Choroid plexus epithelial cell (primary cell): ENCODE measurements around the gene RTL1.

ENCODE experiments used
- DNase-seq: peaks from one replicate; pipeline ENCODE4 v3.0.0-alpha.2; 2010; ENCODE audit warnings: low read depth
- H3K4me3 ChIP-seq: 2 replicates; pipeline ENCODE4 v1.5.1; 2011; ENCODE audit warnings: low read depth, mild to moderate bottlenecking, control low read depth, low read length, moderate library complexity
- CTCF ChIP-seq: conservative IDR thresholded peaks from 2 replicates; pipeline ENCODE4 v1.5.1; 2011; ENCODE audit warnings: low read depth, mild to moderate bottlenecking, control low read depth, inconsistent platforms, low read length, moderate library complexity

The RTL1 gene

DNA sequence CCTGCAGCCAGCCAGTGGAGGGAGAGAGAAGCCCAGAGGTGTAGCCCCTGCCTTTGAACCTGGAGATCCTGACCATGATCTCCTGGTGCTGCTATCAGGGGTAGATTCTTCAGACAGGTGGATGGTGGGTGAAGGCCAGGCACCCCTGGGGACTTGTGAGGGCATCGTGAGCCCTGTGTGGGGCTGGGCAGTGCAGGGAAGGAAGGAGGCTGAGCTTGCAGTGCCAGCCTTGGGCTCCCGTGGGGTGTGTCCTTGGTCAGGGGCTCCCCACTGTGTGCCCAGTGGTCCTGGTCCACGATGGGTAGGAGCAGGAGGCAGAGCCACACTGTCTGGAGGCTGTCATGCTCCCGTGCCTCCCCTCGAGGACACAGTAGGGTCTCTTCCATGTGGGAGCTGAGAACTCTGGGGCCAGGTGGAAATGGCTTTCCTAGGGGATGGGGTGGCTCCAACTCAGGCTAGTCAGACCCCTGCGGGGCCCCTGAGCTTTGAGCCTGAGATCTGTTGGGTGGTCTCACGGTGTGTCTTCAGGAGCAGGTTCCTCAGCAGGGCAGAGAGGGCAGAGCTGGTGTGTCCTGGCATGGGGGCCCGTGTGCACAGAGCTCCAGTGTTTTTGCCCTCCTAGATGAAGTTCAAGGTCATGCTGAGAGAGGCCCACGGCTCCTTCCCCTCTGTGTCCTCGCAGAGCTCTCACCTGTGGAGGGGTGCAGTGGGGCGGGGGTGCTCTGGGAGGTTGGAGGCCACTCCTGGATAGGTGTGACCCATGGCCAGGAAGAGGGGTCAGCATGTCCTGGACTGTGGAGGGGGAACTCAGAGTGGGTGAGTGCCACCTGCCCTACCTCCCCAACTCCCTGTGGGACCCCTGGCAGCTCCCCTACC lies 25.0 kb downstream of the RTL1 start:
- no peak for TF ChIP-seq CTCF
- no peak overlapping the region for H3K4me3 ChIP-seq
- DNase-seq: no peak

GRCh38 chr14:100875861-100876590 lies 27.5 kb downstream of the RTL1 start:
- no peak for TF ChIP-seq CTCF
- DNase-seq: no peak
- H3K4me3 ChIP-seq: no peak overlapping the region

GRCh38 chr14:100875126-100875525 lies 28.4 kb downstream of the RTL1 start:
- no peak for DNase-seq
- no peak for TF ChIP-seq CTCF
- H3K4me3 ChIP-seq: no peak overlapping the region

DNA sequence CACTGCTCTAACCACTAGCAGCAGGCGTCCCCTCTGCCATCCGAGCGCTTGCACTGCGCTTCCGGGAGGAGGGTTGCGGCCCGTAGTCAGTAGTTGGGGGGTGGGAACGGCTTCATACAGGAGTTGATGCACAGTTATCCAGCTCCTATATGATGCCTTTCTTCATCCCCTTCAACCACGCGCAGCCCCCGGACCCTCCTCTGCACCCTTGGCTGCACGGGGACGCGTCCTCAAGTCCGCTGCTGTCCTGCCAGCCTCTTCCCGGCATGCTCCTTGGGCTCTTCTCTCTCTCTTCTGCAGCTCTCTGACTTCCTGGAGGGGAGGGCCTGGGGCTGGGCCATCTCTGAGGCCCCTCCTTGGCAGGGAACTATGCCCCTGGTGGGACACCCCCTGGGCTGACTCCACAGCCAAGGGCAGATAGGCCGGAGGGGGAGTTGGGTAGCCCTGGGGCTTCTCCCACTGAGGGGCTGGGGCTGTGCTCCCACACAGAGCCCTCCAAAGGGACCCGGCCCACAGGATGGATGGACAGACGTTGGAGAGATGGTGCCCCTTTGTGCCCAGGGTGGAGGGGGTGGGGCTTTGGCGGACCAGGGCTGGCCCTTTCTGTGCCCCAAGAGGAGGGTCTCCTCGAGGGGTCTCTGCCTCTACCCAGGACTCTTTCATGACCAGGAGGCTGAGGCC lies 29.0 kb downstream of the RTL1 start:
- H3K4me3 ChIP-seq: no peak overlapping the region
- no peak for TF ChIP-seq CTCF
- DNase-seq: no peak

DNA sequence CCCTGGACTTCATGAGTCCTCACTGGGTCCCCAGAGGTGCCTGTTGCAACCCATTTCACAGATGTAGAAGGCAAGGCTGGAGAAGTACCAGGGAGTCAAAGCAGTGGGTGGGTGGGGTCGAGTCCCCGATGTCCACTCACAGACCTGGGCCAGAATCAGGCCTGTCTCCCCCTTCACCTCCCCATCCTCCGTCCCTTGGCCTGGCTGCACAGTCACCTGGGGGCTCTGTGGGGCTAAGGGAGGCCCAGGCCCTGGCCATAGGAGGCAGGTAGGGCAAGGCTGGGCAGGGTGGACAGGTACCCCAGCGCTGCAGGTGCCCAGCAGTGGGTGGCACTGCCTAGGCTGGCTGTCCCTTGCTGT lies 29.5 kb downstream of the RTL1 start:
- DNase-seq: no peak
- H3K4me3 ChIP-seq: no peak overlapping the region
- no peak for TF ChIP-seq CTCF

DNA sequence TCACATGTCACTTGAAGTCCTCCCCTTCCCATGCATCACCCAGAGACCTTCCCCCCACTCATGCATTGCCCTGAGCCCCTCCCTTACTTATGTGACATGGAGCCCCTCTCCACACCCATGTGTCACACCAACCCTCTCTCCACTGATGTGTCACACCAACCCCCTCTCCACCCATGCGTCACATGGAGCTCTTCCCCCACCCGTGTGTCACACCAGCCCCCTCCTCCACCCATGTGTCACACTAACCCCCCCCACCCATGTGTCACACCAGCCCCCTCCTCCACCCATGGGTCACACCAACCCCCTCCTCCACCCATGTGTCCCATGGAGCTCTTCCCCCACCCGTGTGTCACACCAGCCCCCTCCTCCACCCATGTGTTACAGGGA lies 30.4 kb downstream of the RTL1 start:
- DNase-seq: no peak
- TF ChIP-seq CTCF: no peak

More for the DNA sequence above, 30.4 kb downstream of the RTL1 start:
- no peak overlapping the region for H3K4me3 ChIP-seq
